CD4-positive, alpha-beta T cell treated with Interleukin-2 at 100 ng/mL for 4 hours (primary cell): Measurements from ENCODE around the gene DNAH3.
"Not testable (repeated sequence)": the region's sequence is repeated elsewhere in the genome, so short reads cannot be mapped to it uniquely, and the experiment has no call there.

Source experiments
- DNase-seq: peaks from one replicate; pipeline ENCODE4 v3.0.0-alpha.2; 2020; ENCODE audit warnings: low spot score

Gene DNAH3

GRCh38 chr16:20944861-20945574, 205.6 kb downstream of the DNAH3 start:
- DNase-seq: peak; percentile 5

GRCh38 chr16:20942256-20942655, 208.4 kb downstream of the DNAH3 start:
- no peak for DNase-seq

GRCh38 chr16:20941636-20941926, 209.1 kb downstream of the DNAH3 start:
- no peak for DNase-seq

GRCh38 chr16:20940871-20941635, 209.6 kb downstream of the DNAH3 start:
- no peak for DNase-seq

GRCh38 chr16:20939611-20940010, 211.0 kb downstream of the DNAH3 start:
- DNase-seq: no peak

GRCh38 chr16:20938426-20938825, 212.2 kb downstream of the DNAH3 start:
- no peak for DNase-seq

- no peak for DNase-seq
Observed at GRCh38 chr16:20937736-20938135, 212.9 kb downstream of the DNAH3 start.

GRCh38 chr16:20933589-20933988, 217.1 kb downstream of the DNAH3 start:
- DNase-seq: no peak

GRCh38 chr16:20931066-20931600, 219.5 kb downstream of the DNAH3 start:
- no peak for DNase-seq

- no peak for DNase-seq
Observed at GRCh38 chr16:20930365-20930690, 220.3 kb downstream of the DNAH3 start.

- not testable (repeated sequence) for DNase-seq
Observed at GRCh38 chr16:20929676-20930364, 220.8 kb downstream of the DNAH3 start.

- DNase-seq: no peak
Observed at GRCh38 chr16:20928774-20929411, 221.8 kb downstream of the DNAH3 start.

GRCh38 chr16:20925751-20926150, 224.9 kb downstream of the DNAH3 start:
- no peak for DNase-seq

- no peak for DNase-seq
Observed at GRCh38 chr16:20923876-20924275, 226.8 kb downstream of the DNAH3 start.

GRCh38 chr16:20920799-20921198, 229.8 kb downstream of the DNAH3 start:
- no peak for DNase-seq

- DNase-seq: no peak
Observed at GRCh38 chr16:20920091-20920490, 230.6 kb downstream of the DNAH3 start.

GRCh38 chr16:20918486-20919239, 232.0 kb downstream of the DNAH3 start:
- DNase-seq: no peak

- no peak for DNase-seq
Observed at GRCh38 chr16:20916942-20917341, 233.7 kb downstream of the DNAH3 start.

GRCh38 chr16:20916289-20916688, 234.4 kb downstream of the DNAH3 start:
- no peak for DNase-seq

GRCh38 chr16:20911361-20911760, 239.3 kb downstream of the DNAH3 start:
- DNase-seq: no peak

GRCh38 chr16:20910781-20911321, 239.8 kb downstream of the DNAH3 start:
- DNase-seq: peak; percentile 41
